Measurements from ENCODE around the gene CAPN14. TPM values are rescaled to one million over a fixed set of nuclear protein-coding genes. Genes with fewer than 3 reads are reported as not detected.

The CAPN14 gene
- total and polyA plus RNA-seq, 7 experiments from 2014 or later: 0.16 to 0.92 (median 0.59) TPM

- Histone ChIP-seq H3K36me3 (ENCODE audit: control insufficient read depth in 2 of 3, insufficient read depth in 3 of 3, low read length in 3 of 3) (peaks cover 0 to 4% (median 0%) of the 10 kb centered on the region in 3 experiments), H3K4me1 (ENCODE audit: control insufficient read depth in 2 of 2, insufficient read depth in 2 of 2, low read length in 2 of 2) (no peaks in the 10 kb centered on the region), H3K27me3 (ENCODE audit: control insufficient read depth in 2 of 2, insufficient read depth in 2 of 2, low read length in 2 of 2) (no peaks in the 10 kb centered on the region), H3K9me3 (ENCODE audit: control insufficient read depth in 2 of 3, low read length in 3 of 3) (no peaks in the 10 kb centered on the region), H3K27ac (ENCODE audit: low read depth, low read length) (no peak overlapping the region), H3K4me3 (ENCODE audit: low read length) (no peak overlapping the region)
- H3K4me1 Mint-ChIP-seq: peaks cover 0 to 3% (median 0%) of the 10 kb centered on the region in 7 donors
- no peaks in the 10 kb centered on the region for H3K27me3 Mint-ChIP-seq
- H3K27ac Mint-ChIP-seq: no peak overlapping the region
- ChIA-PET CTCF (no interaction called here), POLR2A (no interaction called here)
- H3K36me3 Mint-ChIP-seq: peaks cover 0 to 37% (median 6%) of the 10 kb centered on the region in 5 donors
- DNase-seq (no peak), ATAC-seq (peak; percentile 21)
- H3K4me3 Mint-ChIP-seq: no peak overlapping the region
- no peaks in the 10 kb centered on the region for H3K9me3 Mint-ChIP-seq
- intact Hi-C loops (cut with micrococcal nuclease): no loop called here
These were observed 33.7 kb upstream of the CAPN14 start for GRCh38 chr2:31251018-31251417.

- ChIA-PET CTCF (no interaction called here), POLR2A (no interaction called here)
- Mint-ChIP-seq H3K27ac (no peak overlapping the region), H3K4me3 (no peak overlapping the region), H3K27me3 (no peaks in the 10 kb centered on the region), H3K9me3 (no peaks in the 10 kb centered on the region), H3K36me3 (peaks cover 0 to 38% (median 6%) of the 10 kb centered on the region in 5 donors), H3K4me1 (peaks cover 0 to 3% (median 0%) of the 10 kb centered on the region in 7 donors)
- ATAC-seq (no peak), DNase-seq (no peak)
- H3K9me3 ChIP-seq (ENCODE audit: control insufficient read depth in 2 of 3, low read length in 3 of 3): no peaks in the 10 kb centered on the region
- intact Hi-C loops (cut with micrococcal nuclease): no loop called here
- H3K4me1 ChIP-seq (ENCODE audit: control insufficient read depth in 2 of 2, insufficient read depth in 2 of 2, low read length in 2 of 2): no peaks in the 10 kb centered on the region
- H3K27me3 ChIP-seq (ENCODE audit: control insufficient read depth in 2 of 2, insufficient read depth in 2 of 2, low read length in 2 of 2): no peaks in the 10 kb centered on the region
- H3K27ac ChIP-seq (ENCODE audit: low read depth, low read length): no peak overlapping the region
- H3K4me3 ChIP-seq (ENCODE audit: low read length): no peak overlapping the region
- H3K36me3 ChIP-seq (ENCODE audit: control insufficient read depth in 2 of 3, insufficient read depth in 3 of 3, low read length in 3 of 3): peaks cover 0 to 4% (median 0%) of the 10 kb centered on the region in 3 experiments
These were observed 31.8 kb upstream of the CAPN14 start for GRCh38 chr2:31249009-31249690.

- peaks cover 0 to 4% (median 0%) of the 10 kb centered on the region in 7 donors for H3K4me1 Mint-ChIP-seq
- H3K27me3 Mint-ChIP-seq: no peaks in the 10 kb centered on the region
- no peak overlapping the region for H3K27ac ChIP-seq (ENCODE audit: low read depth, low read length)
- H3K4me1 ChIP-seq (ENCODE audit: control insufficient read depth in 2 of 2, insufficient read depth in 2 of 2, low read length in 2 of 2): no peaks in the 10 kb centered on the region
- no peak overlapping the region for H3K4me3 Mint-ChIP-seq
- ATAC-seq (no peak), DNase-seq (no peak)
- intact Hi-C loops (cut with micrococcal nuclease): no loop called here
- H3K27me3 ChIP-seq (ENCODE audit: control insufficient read depth in 2 of 2, insufficient read depth in 2 of 2, low read length in 2 of 2): no peaks in the 10 kb centered on the region
- H3K4me3 ChIP-seq (ENCODE audit: low read length): no peak overlapping the region
- peaks cover 0 to 39% (median 6%) of the 10 kb centered on the region in 5 donors for H3K36me3 Mint-ChIP-seq
- CTCF ChIA-PET: no interaction called here
- no peaks in the 10 kb centered on the region for H3K9me3 ChIP-seq (ENCODE audit: control insufficient read depth in 2 of 3, low read length in 3 of 3)
- POLR2A ChIA-PET: no interaction called here
- no peak overlapping the region for H3K27ac Mint-ChIP-seq
- H3K36me3 ChIP-seq (ENCODE audit: control insufficient read depth in 2 of 3, insufficient read depth in 3 of 3, low read length in 3 of 3): peaks cover 0 to 4% (median 0%) of the 10 kb centered on the region in 3 experiments
- no peaks in the 10 kb centered on the region for H3K9me3 Mint-ChIP-seq
These were observed 30.8 kb upstream of the CAPN14 start for GRCh38 chr2:31248139-31248538.

GRCh38 chr2:31247711-31248110 is 30.4 kb upstream of the CAPN14 start:
- Histone ChIP-seq H3K4me1 (ENCODE audit: control insufficient read depth in 2 of 2, insufficient read depth in 2 of 2, low read length in 2 of 2) (no peaks in the 10 kb centered on the region), H3K4me3 (ENCODE audit: low read length) (no peak overlapping the region), H3K9me3 (ENCODE audit: control insufficient read depth in 2 of 3, low read length in 3 of 3) (no peaks in the 10 kb centered on the region), H3K27me3 (ENCODE audit: control insufficient read depth in 2 of 2, insufficient read depth in 2 of 2, low read length in 2 of 2) (no peaks in the 10 kb centered on the region), H3K27ac (ENCODE audit: low read depth, low read length) (no peak overlapping the region), H3K36me3 (ENCODE audit: control insufficient read depth in 2 of 3, insufficient read depth in 3 of 3, low read length in 3 of 3) (peaks cover 0 to 4% (median 0%) of the 10 kb centered on the region in 3 experiments)
- no peak for ATAC-seq
- H3K9me3 Mint-ChIP-seq: no peaks in the 10 kb centered on the region
- H3K27ac Mint-ChIP-seq: no peak overlapping the region
- ChIA-PET CTCF (no interaction called here), POLR2A (no interaction called here)
- intact Hi-C loops (cut with micrococcal nuclease): no loop called here
- no peak for DNase-seq
- peaks cover 0 to 4% (median 0%) of the 10 kb centered on the region in 7 donors for H3K4me1 Mint-ChIP-seq
- no peaks in the 10 kb centered on the region for H3K27me3 Mint-ChIP-seq
- no peak overlapping the region for H3K4me3 Mint-ChIP-seq
- peaks cover 0 to 42% (median 6%) of the 10 kb centered on the region in 5 donors for H3K36me3 Mint-ChIP-seq

GRCh38 chr2:31246184-31246852 is 29.0 kb upstream of the CAPN14 start:
- H3K36me3 Mint-ChIP-seq: peaks cover 0 to 42% (median 6%) of the 10 kb centered on the region in 5 donors
- no peak overlapping the region for H3K4me3 ChIP-seq (ENCODE audit: low read length)
- no peaks in the 10 kb centered on the region for H3K9me3 ChIP-seq (ENCODE audit: control insufficient read depth in 2 of 3, low read length in 3 of 3)
- no peak for ATAC-seq
- ChIA-PET POLR2A (interaction anchor here (0.6 kb wide), 1 partner anchor 23 kb away, joined by 3 read pairs; no protein-coding TSS in a partner anchor), CTCF (no interaction called here)
- peaks cover 0 to 4% (median 0%) of the 10 kb centered on the region in 7 donors for H3K4me1 Mint-ChIP-seq
- H3K27me3 ChIP-seq (ENCODE audit: control insufficient read depth in 2 of 2, insufficient read depth in 2 of 2, low read length in 2 of 2): no peaks in the 10 kb centered on the region
- H3K9me3 Mint-ChIP-seq: no peaks in the 10 kb centered on the region
- peak overlapping the region in 1 of 9 donors; percentile 2 for H3K27ac Mint-ChIP-seq
- intact Hi-C loops (cut with micrococcal nuclease): no loop called here
- no peaks in the 10 kb centered on the region for H3K27me3 Mint-ChIP-seq
- peaks cover 0 to 4% (median 0%) of the 10 kb centered on the region in 3 experiments for H3K36me3 ChIP-seq (ENCODE audit: control insufficient read depth in 2 of 3, insufficient read depth in 3 of 3, low read length in 3 of 3)
- H3K4me1 ChIP-seq (ENCODE audit: control insufficient read depth in 2 of 2, insufficient read depth in 2 of 2, low read length in 2 of 2): no peaks in the 10 kb centered on the region
- H3K27ac ChIP-seq (ENCODE audit: low read depth, low read length): no peak overlapping the region
- H3K4me3 Mint-ChIP-seq: no peak overlapping the region
- no peak for DNase-seq

GRCh38 chr2:31244101-31244500 is 26.8 kb upstream of the CAPN14 start:
- H3K27ac ChIP-seq (ENCODE audit: low read depth, low read length): no peak overlapping the region
- CTCF ChIA-PET: no interaction called here
- H3K9me3 Mint-ChIP-seq: no peaks in the 10 kb centered on the region
- H3K4me3 ChIP-seq (ENCODE audit: low read length): no peak overlapping the region
- H3K27me3 ChIP-seq (ENCODE audit: control insufficient read depth in 2 of 2, insufficient read depth in 2 of 2, low read length in 2 of 2): no peaks in the 10 kb centered on the region
- H3K36me3 Mint-ChIP-seq: peaks cover 0 to 35% (median 6%) of the 10 kb centered on the region in 5 donors
- peaks cover 0 to 3% (median 0%) of the 10 kb centered on the region in 3 experiments for H3K36me3 ChIP-seq (ENCODE audit: control insufficient read depth in 2 of 3, insufficient read depth in 3 of 3, low read length in 3 of 3)
- ATAC-seq (no peak), DNase-seq (no peak)
- H3K4me1 Mint-ChIP-seq: peaks cover 0 to 10% (median 0%) of the 10 kb centered on the region in 7 donors
- no peaks in the 10 kb centered on the region for H3K4me1 ChIP-seq (ENCODE audit: control insufficient read depth in 2 of 2, insufficient read depth in 2 of 2, low read length in 2 of 2)
- H3K27ac Mint-ChIP-seq: no peak overlapping the region
- POLR2A ChIA-PET: no interaction called here
- H3K27me3 Mint-ChIP-seq: no peaks in the 10 kb centered on the region
- intact Hi-C loops (cut with micrococcal nuclease): no loop called here
- H3K9me3 ChIP-seq (ENCODE audit: control insufficient read depth in 2 of 3, low read length in 3 of 3): no peaks in the 10 kb centered on the region
- no peak overlapping the region for H3K4me3 Mint-ChIP-seq

All from naive thymus-derived CD4-positive, alpha-beta T cell (primary cell).